Measurements from ENCODE around the gene PTGR1. TPM values are rescaled to one million over a fixed set of nuclear protein-coding genes. Genes with fewer than 3 reads are reported as not detected.
A peak's percentile ranks its signal among the peaks of the same experiment; 100 is the strongest.

Gene PTGR1
- total RNA-seq, 1 donor from 2014 or later: 59.9 TPM

GRCh38 chr9:111529787-111530186 is 69.7 kb downstream of the PTGR1 start:
- no peak for TF ChIP-seq CTCF (IDR thresholded peaks at IDR 0.05; ENCODE audit: insufficient read depth, low read length, poor library complexity, severe bottlenecking)
- no peaks in the 10 kb centered on the region for H3K27me3 ChIP-seq (ENCODE audit: control insufficient read depth, insufficient read depth, low read length)
- no peaks in the 10 kb centered on the region for H3K36me3 ChIP-seq (ENCODE audit: control insufficient read depth, insufficient read depth, low read length)
- no peak overlapping the region for H3K4me3 ChIP-seq (ENCODE audit: low read depth, low read length)
- no peak for DNase-seq (ENCODE audit: low read depth)

GRCh38 chr9:111527347-111527746 is 72.1 kb downstream of the PTGR1 start:
- no peak for DNase-seq (ENCODE audit: low read depth)
- H3K36me3 ChIP-seq (ENCODE audit: control insufficient read depth, insufficient read depth, low read length): no peaks in the 10 kb centered on the region
- TF ChIP-seq CTCF (IDR thresholded peaks at IDR 0.05; ENCODE audit: insufficient read depth, low read length, poor library complexity, severe bottlenecking): no peak
- no peaks in the 10 kb centered on the region for H3K27me3 ChIP-seq (ENCODE audit: control insufficient read depth, insufficient read depth, low read length)
- H3K4me3 ChIP-seq (ENCODE audit: low read depth, low read length): no peak overlapping the region

GRCh38 chr9:111525056-111525977 is 74.1 kb downstream of the PTGR1 start, which contains the start of gene ZNF483:
Gene ZNF483, plus strand, starts transcription at chr9:111525179. Its CDS starts 2,217 bp downstream, at chr9:111527396.
- Histone ChIP-seq H3K27me3 (ENCODE audit: control insufficient read depth, insufficient read depth, low read length) (no peaks in the 10 kb centered on the region), H3K4me3 (ENCODE audit: low read depth, low read length) (peak within 1 kb of the TSS; percentile 65), H3K36me3 (ENCODE audit: control insufficient read depth, insufficient read depth, low read length) (no peaks in the 10 kb centered on the region)
- TF ChIP-seq CTCF (IDR thresholded peaks at IDR 0.05; ENCODE audit: insufficient read depth, low read length, poor library complexity, severe bottlenecking): no peak
- peak; percentile 25 for DNase-seq (ENCODE audit: low read depth)

GRCh38 chr9:111524731-111525055 is 74.8 kb downstream of the PTGR1 start:
- TF ChIP-seq CTCF (IDR thresholded peaks at IDR 0.05; ENCODE audit: insufficient read depth, low read length, poor library complexity, severe bottlenecking): no peak
- no peak for DNase-seq (ENCODE audit: low read depth)
- Histone ChIP-seq H3K36me3 (ENCODE audit: control insufficient read depth, insufficient read depth, low read length) (no peaks in the 10 kb centered on the region), H3K4me3 (ENCODE audit: low read depth, low read length) (peak overlapping the region; percentile 65), H3K27me3 (ENCODE audit: control insufficient read depth, insufficient read depth, low read length) (no peaks in the 10 kb centered on the region)

GRCh38 chr9:111516061-111516465 is 83.4 kb downstream of the PTGR1 start:
- TF ChIP-seq CTCF (IDR thresholded peaks at IDR 0.05; ENCODE audit: insufficient read depth, low read length, poor library complexity, severe bottlenecking): no peak
- no peak for DNase-seq (ENCODE audit: low read depth)
- Histone ChIP-seq H3K27me3 (ENCODE audit: control insufficient read depth, insufficient read depth, low read length) (no peaks in the 10 kb centered on the region), H3K36me3 (ENCODE audit: control insufficient read depth, insufficient read depth, low read length) (no peaks in the 10 kb centered on the region), H3K4me3 (ENCODE audit: low read depth, low read length) (no peak overlapping the region)

All from kidney epithelial cell (primary cell).